Hepatocyte (in vitro differentiated cells): ENCODE measurements around the gene EYA4. TPM values are rescaled to one million over a fixed set of nuclear protein-coding genes. Genes with fewer than 3 reads are reported as not detected.

Source experiments
- DNase-seq: peaks from one replicate; pipeline ENCODE4 v3.0.0-alpha.2; 2016; ENCODE audit warnings: low spot score
- H2AFZ ChIP-seq: fragments of 200-600 bp; sonication (generic); 2 replicates; pipeline ENCODE4 v1.6.0; 2016; ENCODE audit warnings: antibody characterized with exemption, mild to moderate bottlenecking
- H3K27ac ChIP-seq: fragments of 200-600 bp; sonication (generic); 2 replicates; pipeline ENCODE4 v1.5.1; 2016; ENCODE audit warnings: mild to moderate bottlenecking
- H3K27me3 ChIP-seq: fragments of 200-600 bp; sonication (generic); 2 replicates; pipeline ENCODE4 v1.6.1; 2016
- H3K36me3 ChIP-seq: fragments of 200-600 bp; sonication (generic); replicated peaks from 2 replicates; pipeline ENCODE4 v1.5.1; 2016; ENCODE audit warnings: low read depth; ENCODE audit not compliant: insufficient read depth
- H3K4me1 ChIP-seq: fragments of 200-600 bp; sonication (generic); 2 replicates; pipeline ENCODE4 v1.5.1; 2016; ENCODE audit warnings: mild to moderate bottlenecking, moderate library complexity; ENCODE audit not compliant: insufficient read depth
- H3K4me2 ChIP-seq: fragments of 200-600 bp; sonication (generic); 2 replicates; pipeline ENCODE4 v1.6.0; 2016
- H3K4me3 ChIP-seq: fragments of 200-600 bp; sonication (generic); 2 replicates; pipeline ENCODE4 v1.5.1; 2016; ENCODE audit warnings: mild to moderate bottlenecking
- H3K79me2 ChIP-seq: fragments of 200-600 bp; sonication (generic); 2 replicates; pipeline ENCODE4 v1.6.0; 2017; ENCODE audit warnings: mild to moderate bottlenecking
- H3K9me2 ChIP-seq: fragments of 200-600 bp; sonication (generic); replicated peaks from 2 replicates; pipeline ENCODE4 v1.6.0; 2017; ENCODE audit warnings: mild to moderate bottlenecking; ENCODE audit not compliant: insufficient read depth
- H3K9me3 ChIP-seq: fragments of 200-600 bp; sonication (generic); 2 replicates; pipeline ENCODE4 v1.5.1; 2016; ENCODE audit warnings: low read depth, mild to moderate bottlenecking
- H4K20me1 ChIP-seq: fragments of 200-600 bp; sonication (generic); 2 replicates; pipeline ENCODE4 v1.6.0; 2016; ENCODE audit warnings: mild to moderate bottlenecking; ENCODE audit not compliant: insufficient read depth, poor library complexity, severe bottlenecking
- EZH2 ChIP-seq: fragments of 200-600 bp; sonication (generic); IDR thresholded peaks from 2 replicates; pipeline ENCODE4 v1.6.1; 2016; ENCODE audit warnings: antibody characterized with exemption, mild to moderate bottlenecking, borderline replicate concordance
- EZH2phosphoT487 ChIP-seq: fragments of 200-600 bp; sonication (generic); IDR thresholded peaks from one replicate; pipeline ENCODE4 v1.6.1; 2018; ENCODE audit warnings: antibody characterized with exemption, mild to moderate bottlenecking, low read depth, moderate library complexity; ENCODE audit not compliant: unreplicated experiment, severe bottlenecking
- WGBS: methylation state at CpG from one replicate; pipeline ENCODE4 v1.1.6; 2016; ENCODE audit warnings: low lambda C conversion rate; ENCODE audit errors: missing lambda C conversion rate; 5-methylcytosine and 5-hydroxymethylcytosine counted together
- polyA plus RNA-seq: library from polyadenylated mRNA; unstranded; fragments of >200 nt; fragmentation: Nextera tagmentation; extraction: Ambion mirVana; gene quantifications from 2 replicates; pipeline ENCODE4 v1.2.1, GENCODE V29; 2016
- total RNA-seq: library from RNA; depleted of rRNA; stranded (reverse); fragments of >200 nt; gene quantifications from 2 replicates; pipeline ENCODE4 v1.2.3, GENCODE V29; 2014
- TF ChIP-seq, protein P1 (sequence below): fragments of 200-600 bp; sonication (generic); IDR thresholded peaks from 2 replicates; pipeline ENCODE4 v1.5.1; 2016; ENCODE audit warnings: antibody characterized with exemption, mild to moderate bottlenecking; ENCODE audit not compliant: poor library complexity

Gene EYA4
- total and polyA plus RNA-seq, 2 experiments from 2014 or later, result 0.33 to 1.8 TPM

DNA sequence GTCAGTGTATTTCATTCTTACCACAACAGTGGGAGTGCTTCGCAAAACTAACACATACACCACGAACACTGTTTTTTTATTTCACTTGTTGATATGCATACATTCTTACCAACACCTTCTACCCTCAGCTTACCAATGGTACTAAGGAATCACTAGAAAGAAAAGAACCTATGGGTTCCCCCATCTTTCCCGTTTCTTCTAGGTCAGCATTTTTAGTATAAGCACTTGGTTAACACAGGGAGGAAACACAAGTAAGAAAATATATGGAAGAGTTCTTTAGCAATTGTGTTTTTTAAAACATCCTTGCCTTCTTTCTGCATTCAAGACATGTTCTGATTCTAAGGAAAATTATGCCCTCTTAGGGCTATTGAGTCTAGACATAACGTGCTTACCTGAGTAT, 39.9 kb upstream of the EYA4 start:
- Histone ChIP-seq H3K4me2 (no peak overlapping the region), H3K9me3 (no peaks in the 10 kb centered on the region), H2AFZ (no peak overlapping the region), H3K4me1 (no peaks in the 10 kb centered on the region), H3K27me3 (peaks cover 20% of the 10 kb centered on the region), H3K36me3 (no peaks in the 10 kb centered on the region), H4K20me1 (no peaks in the 10 kb centered on the region), H3K79me2 (no peaks in the 10 kb centered on the region), H3K4me3 (no peak overlapping the region), H3K27ac (no peak overlapping the region), H3K9me2 (no peaks in the 10 kb centered on the region)
- WGBS, result 93% methylated on average over 4 of the region's 4 CpGs
- TF ChIP-seq EZH2 (no peak), EZH2phosphoT487 (no peak)
- TF ChIP-seq, protein P1, sequence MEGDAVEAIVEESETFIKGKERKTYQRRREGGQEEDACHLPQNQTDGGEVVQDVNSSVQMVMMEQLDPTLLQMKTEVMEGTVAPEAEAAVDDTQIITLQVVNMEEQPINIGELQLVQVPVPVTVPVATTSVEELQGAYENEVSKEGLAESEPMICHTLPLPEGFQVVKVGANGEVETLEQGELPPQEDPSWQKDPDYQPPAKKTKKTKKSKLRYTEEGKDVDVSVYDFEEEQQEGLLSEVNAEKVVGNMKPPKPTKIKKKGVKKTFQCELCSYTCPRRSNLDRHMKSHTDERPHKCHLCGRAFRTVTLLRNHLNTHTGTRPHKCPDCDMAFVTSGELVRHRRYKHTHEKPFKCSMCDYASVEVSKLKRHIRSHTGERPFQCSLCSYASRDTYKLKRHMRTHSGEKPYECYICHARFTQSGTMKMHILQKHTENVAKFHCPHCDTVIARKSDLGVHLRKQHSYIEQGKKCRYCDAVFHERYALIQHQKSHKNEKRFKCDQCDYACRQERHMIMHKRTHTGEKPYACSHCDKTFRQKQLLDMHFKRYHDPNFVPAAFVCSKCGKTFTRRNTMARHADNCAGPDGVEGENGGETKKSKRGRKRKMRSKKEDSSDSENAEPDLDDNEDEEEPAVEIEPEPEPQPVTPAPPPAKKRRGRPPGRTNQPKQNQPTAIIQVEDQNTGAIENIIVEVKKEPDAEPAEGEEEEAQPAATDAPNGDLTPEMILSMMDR, result no peak
- DNase-seq, result no peak

DNA sequence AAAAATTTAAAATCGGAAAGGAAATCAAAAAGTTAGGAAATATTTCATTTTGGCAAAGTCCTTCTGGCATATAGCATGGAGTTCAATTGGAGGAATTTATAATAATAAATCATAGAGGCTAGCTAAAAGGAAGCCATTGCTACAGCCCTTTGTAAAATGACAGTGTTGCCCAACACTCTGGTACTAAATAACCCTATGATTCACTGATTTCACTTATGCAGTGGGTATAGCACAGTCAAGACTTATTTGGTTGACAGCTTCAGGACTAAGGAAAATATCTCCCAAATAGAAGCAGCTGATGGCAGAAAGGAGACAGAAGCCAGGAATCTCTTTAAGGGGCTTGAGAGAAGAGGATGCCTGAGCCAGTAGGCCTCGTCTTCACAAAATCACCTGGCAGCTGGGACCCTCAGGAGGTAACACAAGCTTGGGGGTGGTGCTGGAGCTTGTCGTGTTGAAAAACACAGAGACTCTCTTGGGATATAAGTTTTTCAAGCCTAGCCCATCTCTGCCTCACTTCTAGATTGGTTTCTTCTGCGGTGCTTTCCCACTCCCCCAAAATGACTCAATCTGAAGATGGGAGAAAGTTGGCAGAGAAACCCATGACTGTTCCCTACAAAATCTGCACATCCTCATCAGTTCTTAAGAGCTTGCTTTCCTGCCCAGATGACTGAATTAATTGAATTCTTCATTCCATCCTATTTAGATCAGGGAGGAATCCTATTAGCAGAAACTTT, 38.4 kb upstream of the EYA4 start:
- Histone ChIP-seq H3K9me2 (no peaks in the 10 kb centered on the region), H3K9me3 (no peaks in the 10 kb centered on the region), H3K36me3 (no peaks in the 10 kb centered on the region), H2AFZ (no peak overlapping the region), H4K20me1 (no peaks in the 10 kb centered on the region), H3K4me2 (no peak overlapping the region), H3K27me3 (peaks cover 12% of the 10 kb centered on the region), H3K27ac (no peak overlapping the region), H3K4me1 (no peaks in the 10 kb centered on the region), H3K79me2 (no peaks in the 10 kb centered on the region), H3K4me3 (no peak overlapping the region)
- WGBS, result 83% methylated on average over 4 of the region's 4 CpGs
- TF ChIP-seq, protein P1, result no peak
- TF ChIP-seq EZH2phosphoT487, result no peak
- TF ChIP-seq EZH2, result no peak
- DNase-seq, result no peak

DNA sequence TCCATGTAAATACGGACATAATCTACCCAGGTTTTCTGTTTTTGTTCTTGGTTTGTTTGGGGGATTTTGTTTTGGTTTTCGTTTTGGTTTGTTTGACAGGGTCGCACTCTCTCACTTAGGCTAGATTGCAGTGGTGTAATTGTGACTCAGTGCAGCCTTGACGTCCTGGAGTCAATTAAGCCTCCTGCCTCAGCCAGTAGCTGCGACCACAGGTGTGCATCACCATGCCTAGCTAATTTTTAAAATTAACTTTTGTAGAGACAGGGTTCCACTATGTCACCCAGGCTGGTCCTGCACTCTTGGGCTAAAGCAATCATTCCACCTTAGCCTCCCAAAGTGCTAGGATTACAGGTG, 37.8 kb upstream of the EYA4 start:
- Histone ChIP-seq H3K27me3 (peaks cover 12% of the 10 kb centered on the region), H2AFZ (no peak overlapping the region), H3K9me2 (no peaks in the 10 kb centered on the region), H3K9me3 (no peaks in the 10 kb centered on the region), H3K4me1 (no peaks in the 10 kb centered on the region), H3K4me2 (no peak overlapping the region), H4K20me1 (no peaks in the 10 kb centered on the region), H3K4me3 (no peak overlapping the region), H3K27ac (no peak overlapping the region), H3K36me3 (no peaks in the 10 kb centered on the region), H3K79me2 (no peaks in the 10 kb centered on the region)
- no peak for DNase-seq
- WGBS, result 84% methylated on average over 5 of the region's 5 CpGs
- TF ChIP-seq EZH2 (no peak), EZH2phosphoT487 (no peak)
- TF ChIP-seq, protein P1, result no peak

- no peaks in the 10 kb centered on the region for H4K20me1 ChIP-seq
- TF ChIP-seq EZH2phosphoT487 (no peak), EZH2 (no peak)
- TF ChIP-seq, protein P1, result no peak
Measured at GRCh38 chr6:133205304-133205703, 35.9 kb upstream of the EYA4 start.

More at GRCh38 chr6:133205304-133205703, 35.9 kb upstream of the EYA4 start:
- Histone ChIP-seq H3K36me3 (no peaks in the 10 kb centered on the region), H3K4me3 (no peak overlapping the region), H3K9me3 (no peaks in the 10 kb centered on the region), H3K4me2 (no peak overlapping the region), H2AFZ (no peak overlapping the region), H3K4me1 (peaks cover 4% of the 10 kb centered on the region), H3K27me3 (peaks cover 9% of the 10 kb centered on the region), H3K9me2 (no peaks in the 10 kb centered on the region), H3K27ac (no peak overlapping the region), H3K79me2 (no peaks in the 10 kb centered on the region)
- DNase-seq, result no peak
